ENCODE results near the gene TMEM117.

GRCh38 chr12:44206045-44206444, 370.2 kb downstream of the TMEM117 start:
- no peak for TF ChIP-seq CTCF (IDR thresholded peaks at IDR 0.05)
- TF ChIP-seq POLR2A (IDR thresholded peaks at IDR 0.05) = no peak

Data from sigmoid colon (tissue), 3 donors.